ENCODE measurements around the gene GGA1.
A peak's percentile ranks its signal among the peaks of the same experiment; 100 is the strongest.
"Not testable (repeated sequence)": the region's sequence is repeated elsewhere in the genome, so short reads cannot be mapped to it uniquely, and the experiment has no call there.

The GGA1 gene

DNA sequence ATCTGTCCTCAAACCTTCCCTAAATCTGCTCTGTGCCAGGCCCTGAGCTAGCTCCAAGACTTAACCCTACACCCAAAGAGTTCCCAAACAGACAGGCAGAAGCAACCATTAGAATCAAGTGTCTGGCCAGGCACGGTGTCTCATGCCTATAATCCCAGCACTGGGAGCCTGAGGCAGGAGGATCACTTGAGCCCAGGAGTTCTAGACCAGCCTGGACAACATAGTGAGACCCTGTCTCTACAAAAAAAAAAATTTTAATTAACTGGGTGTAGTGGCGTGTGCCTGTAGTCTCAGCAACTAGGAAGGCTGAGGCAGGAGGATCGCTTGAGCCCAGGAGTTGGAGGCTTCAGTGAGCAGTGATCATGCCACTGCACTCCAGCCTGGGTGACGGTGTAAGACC is 47.9 kb downstream of the GGA1 start:
- DNase-seq, result not testable (repeated sequence)

DNA sequence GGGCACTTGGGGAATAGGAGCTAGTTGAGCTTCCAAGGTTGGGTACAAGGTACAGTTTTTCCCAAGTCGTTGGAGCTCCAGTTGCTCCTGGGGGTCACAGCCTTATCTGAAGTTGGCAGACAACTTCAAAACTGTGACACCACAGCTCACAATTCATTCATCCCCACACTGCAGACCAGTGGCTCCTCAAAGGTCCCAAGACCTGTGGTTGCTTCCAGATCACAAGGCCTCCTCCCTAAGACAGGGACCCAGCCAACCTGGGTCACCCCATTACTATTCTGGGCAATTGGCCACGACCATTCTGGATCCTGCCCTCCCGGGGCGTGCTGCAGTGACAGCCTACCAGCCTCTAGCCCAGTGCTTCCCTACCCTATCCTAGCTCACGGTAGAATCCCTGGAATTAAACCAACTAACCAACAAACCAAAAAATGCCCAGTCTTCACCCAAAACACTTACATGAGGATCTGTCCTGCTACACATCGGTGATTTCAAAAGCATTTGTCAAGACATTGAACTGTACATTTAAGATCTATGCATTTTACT is 49.0 kb downstream of the GGA1 start:
- no peak for DNase-seq

DNA sequence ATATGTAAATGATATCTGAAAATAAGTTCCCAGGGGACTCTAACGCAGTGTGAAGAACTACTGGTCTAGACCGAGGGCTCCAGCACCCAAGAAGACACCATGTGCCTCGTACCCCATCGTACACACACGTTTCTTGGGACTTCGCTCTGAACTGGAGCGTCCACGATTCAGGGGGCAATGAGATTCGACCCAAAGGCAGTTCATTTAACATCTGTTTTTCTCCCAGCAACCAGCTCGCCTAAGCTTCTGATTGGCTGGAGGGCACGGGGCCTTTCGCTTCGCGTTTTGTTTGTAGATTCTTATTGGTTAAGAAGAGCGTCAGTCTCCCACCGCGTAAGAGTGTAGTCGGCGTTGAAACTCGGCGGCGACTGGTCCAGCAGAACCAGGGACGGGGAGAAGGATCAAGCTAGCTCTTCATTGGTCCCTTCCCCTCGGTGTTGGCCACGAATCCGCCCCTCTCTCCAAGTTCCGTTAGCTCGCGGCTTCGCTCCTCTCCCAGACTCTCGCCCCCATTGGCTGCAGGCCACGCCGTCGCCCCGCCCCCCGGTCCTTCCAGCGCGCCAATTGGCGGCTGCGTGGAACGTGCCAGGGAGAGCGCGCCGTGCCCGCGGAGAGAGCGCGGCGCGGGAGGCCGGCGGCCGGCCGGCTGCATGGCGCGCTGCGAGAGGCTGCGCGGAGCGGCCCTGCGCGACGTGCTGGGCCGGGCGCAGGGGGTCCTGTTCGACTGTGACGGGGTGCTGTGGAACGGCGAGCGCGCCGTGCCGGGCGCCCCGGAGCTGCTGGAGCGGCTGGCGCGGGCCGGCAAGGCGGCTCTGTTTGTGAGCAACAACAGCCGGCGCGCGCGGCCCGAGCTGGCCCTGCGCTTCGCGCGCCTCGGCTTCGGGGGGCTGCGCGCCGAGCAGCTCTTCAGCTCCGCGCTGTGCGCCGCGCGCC is 49.8 kb downstream of the GGA1 start, which contains the start of gene PDXP:
Gene PDXP (plus strand): TSS at position 591 of the 933 bp plus-strand sequence. CDS start 60 bp downstream, at position 651.
- peak; percentile 96 for DNase-seq

DNA sequence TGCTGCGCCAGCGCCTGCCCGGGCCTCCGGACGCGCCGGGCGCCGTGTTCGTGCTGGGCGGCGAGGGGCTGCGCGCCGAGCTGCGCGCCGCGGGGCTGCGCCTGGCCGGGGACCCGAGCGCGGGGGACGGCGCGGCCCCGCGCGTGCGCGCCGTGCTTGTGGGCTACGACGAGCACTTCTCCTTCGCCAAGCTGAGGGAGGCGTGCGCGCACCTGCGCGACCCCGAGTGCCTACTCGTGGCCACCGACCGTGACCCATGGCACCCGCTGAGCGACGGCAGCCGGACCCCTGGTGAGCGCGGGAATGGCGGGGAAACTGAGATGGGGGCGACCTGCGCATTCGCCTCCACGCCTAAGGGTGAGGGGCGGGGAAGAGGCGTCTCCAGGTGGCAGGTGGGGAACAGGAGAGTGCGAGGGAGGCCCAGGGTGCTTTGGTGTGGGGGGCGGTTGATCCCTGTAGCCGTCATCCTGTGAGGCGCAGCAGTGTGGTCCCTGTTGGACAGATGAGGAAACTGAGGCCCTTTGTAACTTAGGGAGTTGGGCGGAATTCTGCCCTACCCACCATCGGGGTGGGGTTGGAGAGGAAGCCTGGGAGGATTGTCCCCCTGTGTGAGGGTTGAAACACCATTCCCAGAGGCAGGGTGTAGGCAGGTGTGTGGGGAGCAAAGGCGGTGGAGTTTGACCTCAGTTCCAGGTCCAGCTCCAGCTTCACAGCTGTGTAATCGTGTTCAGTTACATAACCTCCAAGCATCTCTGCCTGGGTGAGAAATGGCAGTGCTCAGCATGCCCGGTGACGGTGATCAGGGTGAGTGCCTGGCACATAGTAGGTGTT is 50.6 kb downstream of the GGA1 start:
- DNase-seq, result no peak

DNA sequence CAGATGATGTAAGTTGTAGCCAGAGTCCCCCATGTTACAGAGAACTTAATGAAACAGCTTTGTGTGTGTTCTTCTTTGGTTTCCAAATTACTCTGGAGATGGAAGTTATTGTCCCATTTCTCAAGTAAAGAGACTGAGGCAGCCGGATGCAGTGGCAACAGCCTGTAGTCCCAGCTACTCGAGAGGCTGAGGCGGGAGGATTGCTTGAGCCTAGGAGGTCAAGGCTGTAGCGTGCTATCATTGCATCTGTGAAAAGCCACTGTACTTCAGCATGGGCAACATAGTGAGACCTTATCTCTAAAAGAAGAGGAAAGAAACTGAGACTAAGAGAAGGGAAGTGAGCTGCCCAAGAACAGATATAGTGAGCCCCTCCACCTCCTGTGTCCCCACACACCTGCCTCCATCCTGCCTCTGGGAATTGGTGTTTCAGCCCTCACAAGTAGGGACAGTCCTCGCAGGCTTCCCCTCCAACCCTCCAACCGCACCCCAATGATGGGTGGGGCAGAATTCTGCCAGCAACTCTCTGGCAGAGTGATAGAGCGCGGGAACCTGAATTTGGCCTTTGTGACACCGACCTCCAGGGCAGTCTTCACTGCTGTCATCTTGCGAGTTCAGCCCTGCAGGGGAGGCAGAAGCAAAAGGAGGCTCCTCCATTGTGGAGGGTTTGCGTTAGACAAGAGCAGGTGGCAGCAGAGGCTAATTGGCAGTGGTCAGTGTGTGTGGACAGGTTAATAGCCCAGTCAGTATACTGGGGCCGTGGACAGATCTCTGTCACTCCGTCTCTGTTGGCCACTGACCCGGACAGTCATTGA is 51.5 kb downstream of the GGA1 start:
- no peak for DNase-seq

DNA sequence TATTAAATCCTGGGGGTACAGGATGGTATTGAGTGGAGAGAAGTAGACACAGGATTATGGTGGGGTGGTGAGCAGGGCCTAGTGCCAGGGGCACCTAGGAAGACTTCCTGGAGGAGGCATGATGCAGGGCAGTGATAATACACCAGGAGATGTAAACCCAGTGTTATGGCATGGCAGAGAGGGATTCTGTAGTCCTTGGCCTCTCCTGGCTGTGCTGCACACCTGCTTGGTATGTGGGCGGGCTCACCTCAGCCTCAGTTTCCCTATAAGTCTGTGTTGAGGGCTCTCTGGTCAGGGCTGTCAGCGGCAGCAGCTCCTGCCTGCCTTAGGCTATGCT is 52.0 kb downstream of the GGA1 start:
- no peak for DNase-seq

DNA sequence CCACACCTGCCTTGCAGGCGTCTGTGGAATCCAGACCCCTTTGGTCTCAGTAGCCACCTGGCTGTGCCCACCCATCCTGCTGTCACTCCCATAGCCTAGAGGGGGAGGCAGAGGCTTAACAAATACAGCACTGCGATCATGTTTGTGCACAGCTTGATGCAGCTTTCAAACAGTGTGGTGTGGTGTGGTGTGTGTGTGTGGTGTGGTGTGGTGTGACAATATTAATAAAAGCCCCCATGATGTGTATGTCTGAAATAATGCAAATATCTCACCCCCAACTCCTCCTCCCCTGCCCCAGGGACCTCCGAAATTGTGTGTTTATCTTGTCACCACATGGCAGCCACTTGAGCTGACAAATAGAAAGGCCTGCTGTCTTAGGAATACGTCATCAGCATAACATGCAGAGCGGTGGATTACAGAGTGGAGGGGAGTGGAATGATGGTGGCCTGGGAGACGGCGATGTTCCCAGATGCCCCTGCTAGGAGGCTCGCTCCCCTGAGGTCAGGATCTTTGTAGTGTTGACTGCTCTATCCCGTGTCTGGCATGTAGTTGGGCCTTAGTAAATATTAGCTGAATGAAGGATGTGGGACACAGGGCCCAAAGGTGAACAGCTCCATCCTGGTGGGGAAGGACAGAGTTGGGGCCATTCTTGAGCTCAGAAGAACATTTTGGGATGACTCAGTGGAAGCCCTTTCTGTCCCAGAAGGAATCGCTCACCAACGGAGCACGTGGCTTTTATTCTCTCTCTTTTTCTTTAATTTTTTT is 52.7 kb downstream of the GGA1 start:
- DNase-seq, result no peak

DNA sequence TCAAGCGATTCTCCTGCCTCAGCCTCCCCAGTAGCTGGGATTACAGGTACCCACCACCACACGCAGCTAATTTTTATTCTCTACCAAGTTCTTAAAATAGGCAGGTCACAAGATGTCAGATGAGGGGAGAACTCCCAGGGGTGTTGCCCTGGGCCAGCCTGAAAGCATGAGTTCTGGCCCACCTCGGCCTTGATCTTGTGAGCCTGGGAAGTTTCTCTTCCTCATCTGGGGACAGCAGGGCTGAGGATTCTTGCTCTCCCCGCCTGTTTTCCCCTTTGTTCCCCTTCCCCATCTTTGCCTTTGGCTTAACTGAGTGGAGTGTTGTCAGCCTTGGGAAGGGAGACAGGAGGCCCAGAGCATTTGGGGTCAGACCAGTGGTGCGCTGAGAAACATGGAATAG is 53.4 kb downstream of the GGA1 start:
- no peak for DNase-seq

DNA sequence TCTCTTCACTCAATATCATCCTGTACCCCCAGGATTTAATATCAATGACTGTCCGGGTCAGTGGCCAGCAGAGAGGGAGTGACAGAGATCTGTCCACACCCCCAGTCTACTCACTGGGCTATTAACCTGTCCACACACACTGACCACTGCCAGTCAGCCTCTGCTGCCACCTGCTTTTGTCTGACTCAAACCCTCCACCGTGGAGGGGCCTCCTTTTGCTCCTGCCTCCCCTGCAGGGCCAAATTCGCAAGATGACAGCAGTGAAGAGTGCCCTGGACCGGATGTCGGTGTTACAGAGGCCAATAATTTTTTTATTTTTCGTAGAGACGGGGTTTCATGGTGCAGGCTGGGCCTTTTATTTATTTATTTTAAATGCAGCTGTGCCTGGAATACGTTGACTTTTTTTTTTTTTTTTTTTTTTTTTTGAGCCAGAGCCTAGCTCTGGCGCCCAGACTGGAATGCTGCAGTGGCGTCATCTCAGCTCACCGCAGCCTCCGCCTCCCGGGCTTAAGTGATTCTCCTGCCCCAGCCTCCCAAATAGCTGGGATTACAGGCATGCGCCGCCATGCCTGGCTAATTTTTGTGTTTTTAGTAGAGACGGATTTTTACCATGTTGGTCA is 55.0 kb downstream of the GGA1 start:
- DNase-seq, result no peak

DNA sequence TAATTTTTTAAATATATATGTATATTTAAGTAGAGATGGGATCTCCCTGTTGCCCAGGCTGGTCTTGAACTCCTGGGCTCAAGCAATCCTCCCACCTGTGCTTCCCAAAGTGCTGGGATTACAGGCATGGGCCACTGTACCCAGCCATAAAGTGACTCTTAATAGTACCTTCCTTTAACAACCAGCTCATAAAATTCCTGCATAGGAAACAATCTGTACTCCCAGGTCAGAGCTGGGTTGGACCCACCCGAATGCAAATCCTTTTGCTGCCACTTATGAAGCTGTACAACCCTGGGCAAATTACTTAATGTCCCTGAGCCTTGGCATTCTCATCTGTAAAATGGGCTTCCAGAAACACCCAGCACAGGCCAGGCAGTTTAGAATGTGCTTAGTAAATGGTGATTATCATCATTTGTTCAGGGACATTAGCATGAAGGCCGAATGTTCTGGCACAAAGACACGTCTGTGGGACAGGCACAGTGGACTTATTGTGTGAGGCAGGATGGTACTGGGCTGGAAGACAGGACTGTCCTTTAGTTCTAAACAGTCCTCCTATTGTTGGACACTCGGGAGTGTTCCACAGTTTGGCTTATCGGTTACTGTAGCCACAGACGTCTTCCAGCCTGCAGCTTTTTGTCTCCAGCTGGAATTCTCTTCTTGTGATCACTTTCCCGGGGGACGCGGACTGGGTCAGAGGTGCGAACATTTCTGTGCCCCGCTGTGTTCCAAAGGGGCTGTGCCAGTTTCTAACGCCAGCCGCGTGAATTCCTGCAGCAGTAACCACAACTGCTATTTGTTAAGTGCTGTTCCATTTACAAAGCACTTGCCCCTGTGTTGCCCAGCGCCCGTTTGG is 55.8 kb downstream of the GGA1 start:
- no peak for DNase-seq

DNA sequence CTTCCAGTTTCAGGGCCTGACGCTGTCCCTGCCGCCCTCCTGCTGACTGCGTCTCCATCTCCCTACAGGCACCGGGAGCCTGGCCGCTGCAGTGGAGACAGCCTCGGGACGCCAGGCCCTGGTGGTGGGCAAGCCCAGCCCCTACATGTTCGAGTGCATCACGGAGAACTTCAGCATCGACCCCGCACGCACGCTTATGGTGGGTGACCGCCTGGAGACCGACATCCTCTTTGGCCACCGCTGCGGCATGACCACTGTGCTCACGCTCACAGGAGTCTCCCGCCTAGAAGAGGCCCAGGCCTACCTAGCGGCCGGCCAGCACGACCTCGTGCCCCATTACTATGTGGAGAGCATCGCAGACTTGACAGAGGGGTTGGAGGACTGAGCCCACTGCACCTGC is 56.9 kb downstream of the GGA1 start:
- DNase-seq, result no peak

DNA sequence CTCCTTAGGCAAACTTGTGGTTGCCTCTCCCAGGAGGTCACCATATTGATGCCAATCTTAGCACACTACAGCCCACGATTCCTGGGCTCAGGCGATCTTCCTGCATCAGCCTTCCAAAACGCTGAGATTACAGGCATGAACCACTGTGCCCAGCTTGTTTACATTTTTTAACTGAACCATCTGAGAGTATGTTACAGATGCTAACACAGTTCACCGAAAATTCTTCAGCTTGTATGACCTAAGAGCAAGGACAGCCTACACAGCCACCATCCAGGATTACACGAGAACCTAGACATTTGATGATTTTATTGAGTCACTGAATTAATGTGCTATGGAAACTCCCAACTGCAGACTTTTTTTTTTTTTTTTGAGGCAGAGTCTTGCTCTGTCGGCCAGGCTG is 61.0 kb downstream of the GGA1 start:
- no peak for DNase-seq

DNA sequence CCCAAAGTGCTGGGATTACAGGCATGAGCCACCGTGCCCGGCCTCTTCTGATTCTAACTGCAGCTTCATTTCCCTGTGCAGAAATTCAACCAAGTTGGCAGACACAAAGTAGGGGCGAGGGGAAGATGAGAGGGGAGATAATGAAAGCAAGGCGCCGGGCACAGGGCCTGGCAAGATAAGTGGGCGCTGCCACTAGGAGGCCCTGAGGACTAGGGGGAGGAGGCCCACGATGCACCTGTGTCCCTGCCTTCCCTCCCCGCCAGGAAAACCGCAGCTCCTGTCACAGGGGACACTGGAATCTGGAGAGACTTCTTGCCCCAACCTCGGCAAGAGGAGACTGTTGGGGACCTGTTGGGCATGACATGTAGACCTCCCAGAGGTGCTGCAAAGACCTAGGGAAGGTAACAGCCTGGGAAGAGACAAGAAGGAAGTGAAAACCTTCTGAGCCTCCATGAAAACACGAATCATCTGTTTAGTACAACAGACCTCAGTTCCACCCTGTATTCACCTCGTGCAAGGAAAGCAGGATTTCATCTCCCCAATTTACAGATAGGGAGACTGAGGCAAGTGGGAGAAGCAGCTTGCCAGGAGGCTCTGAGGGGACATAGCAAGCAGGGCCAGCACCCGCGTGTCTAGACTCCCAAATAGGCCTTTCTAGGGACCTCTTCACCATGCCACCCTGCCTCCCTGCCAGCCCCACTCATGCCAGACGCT is 63.7 kb downstream of the GGA1 start:
- DNase-seq, result no peak

DNA sequence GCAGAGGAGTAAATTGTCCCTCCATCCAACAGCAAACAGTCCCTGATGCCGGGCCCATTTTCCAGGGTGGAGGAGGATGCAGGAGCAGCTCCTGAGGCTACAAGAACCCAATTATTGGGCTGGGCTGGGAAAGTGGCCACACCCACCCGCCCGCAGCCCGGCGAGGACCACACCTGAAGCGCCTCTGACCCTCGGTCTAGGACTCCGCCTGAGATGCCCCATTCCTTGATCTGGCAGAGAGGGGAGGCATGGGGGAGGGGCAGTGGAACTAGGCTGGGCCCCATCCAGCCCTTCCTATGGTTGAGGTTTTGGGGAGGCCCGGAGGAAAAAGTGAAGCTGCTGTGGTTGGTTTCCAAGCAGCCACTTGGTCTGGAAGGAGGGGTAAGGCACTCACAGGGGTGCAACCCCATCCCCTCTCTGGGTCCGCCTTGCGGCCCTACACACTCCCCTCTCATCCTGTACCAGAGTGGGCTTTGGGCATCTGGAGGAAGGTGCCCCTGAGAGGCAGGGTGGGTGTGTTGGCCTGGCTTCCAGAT is 64.4 kb downstream of the GGA1 start:
- no peak for DNase-seq

DNA sequence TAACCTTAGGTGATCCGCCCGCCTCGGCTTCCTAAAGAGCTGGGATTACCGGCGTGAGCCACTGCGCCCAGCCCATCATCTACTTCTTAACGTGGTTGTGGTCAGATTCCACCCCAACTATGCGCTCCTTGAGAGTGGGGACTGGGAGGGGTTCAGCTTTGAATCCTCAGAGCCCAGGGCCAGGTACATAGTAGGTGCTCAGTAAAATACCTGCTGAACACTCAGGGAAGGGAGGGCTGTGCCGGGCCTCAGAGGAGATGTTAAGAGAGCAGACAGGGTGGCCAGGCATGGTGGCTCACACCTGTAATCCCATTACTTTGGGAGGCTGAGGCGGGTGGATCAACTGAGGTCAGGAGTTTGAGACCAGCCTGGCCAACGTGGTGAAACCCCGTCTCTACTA is 65.6 kb downstream of the GGA1 start:
- no peak for DNase-seq

DNA sequence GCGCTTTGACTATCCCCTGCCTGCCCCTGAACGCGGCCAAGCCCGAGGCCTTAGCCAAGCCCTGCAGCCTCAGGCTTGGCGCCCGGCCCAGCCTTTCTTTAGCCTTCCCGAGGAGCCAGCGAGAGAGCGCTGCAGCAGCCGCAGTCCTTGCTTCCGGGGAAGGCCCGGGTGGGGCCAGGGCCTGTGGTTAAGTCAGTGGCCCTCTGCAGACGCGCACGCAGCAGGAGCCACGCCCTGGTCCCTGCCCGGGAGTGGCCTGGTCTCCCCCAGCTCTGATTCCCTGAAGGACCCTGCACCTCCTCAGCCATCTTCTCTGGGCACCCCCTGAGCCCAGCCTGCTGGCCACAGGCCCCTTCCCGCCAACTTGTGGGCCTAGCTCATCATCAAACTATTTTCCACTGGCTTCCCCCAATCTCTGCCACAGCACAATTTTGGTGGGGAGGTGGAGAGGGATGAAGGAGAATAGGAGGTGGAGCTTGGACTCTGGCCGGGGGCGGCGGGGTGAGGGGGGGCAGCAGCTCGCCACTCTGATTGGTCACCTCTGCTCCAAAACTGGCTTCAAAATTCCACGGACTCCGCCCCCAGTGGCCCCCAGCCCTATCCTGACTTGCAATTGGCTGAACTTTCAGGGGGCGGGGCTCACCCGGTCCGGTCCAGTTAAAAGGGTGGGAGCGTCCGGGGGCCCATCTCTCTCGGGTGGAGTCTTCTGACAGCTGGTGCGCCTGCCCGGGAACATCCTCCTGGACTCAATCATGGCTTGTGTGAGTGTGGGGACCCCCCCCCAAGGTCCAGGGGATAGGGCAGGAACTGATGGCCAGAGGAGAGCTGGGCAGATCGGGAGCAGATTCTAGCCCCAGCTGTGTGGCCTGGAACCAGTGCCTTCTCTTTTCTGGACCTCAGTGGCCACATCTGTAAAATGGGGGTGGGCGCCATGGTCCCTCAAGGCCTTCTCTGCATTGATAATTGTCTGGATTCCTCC is 66.6 kb downstream of the GGA1 start, which contains the start of gene LGALS1:
Gene LGALS1 (plus strand): TSS at position 686 of the 979 bp plus-strand sequence. CDS start 67 bp downstream, at position 753.
- DNase-seq, result peak; percentile 37

DNA sequence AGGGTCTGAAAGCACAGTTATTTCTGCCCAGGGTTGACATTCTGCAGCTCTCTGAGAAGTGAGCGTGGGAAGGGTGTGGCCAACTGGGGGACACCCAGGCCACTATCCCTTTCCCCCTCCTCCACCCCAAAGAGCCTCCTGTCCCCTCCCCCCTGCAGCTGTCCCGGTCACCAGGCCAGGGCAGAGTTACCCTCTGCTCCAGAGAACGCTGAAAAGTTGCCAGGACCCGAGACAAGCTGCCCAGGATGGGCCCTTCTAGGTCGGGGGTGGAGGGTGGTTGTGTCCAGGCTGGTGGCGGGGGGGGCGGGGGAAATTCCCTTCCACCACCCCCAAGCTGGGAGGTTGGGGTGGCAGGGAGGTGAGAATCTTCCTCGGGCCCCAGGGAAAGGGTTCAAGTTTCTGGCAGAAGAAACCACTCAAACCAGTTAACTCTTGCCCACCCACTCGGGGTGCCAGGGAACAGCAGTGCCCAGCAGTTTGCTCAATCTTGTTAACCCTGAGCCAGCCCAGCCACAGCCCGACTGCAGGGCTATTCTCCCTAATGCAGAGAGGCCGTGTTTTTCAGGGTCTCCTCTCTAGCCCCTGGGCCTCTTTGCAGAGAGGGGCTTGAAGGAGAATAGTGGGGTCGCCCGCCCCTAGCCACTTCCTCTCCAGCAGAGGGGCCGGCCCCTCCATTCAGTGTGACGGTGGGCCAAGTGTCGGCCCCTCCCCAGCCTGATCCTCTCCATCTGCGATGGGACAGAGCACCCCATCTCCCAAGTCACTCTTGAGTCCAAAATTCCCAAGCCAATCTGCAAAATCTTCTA is 67.5 kb downstream of the GGA1 start:
- DNase-seq, result no peak

All from activated CD4-positive, alpha-beta T cell treated with anti-CD3 and anti-CD28 coated beads for 1 hour (primary cell).